GM23338 (cell line): ENCODE results near the gene FLT1. TPM values are rescaled to one million over a fixed set of nuclear protein-coding genes. Genes with fewer than 3 reads are reported as not detected.
A peak's percentile ranks its signal among the peaks of the same experiment; 100 is the strongest.

ENCODE experiments used
- ATAC-seq: fragments of 200-7000 bp; cut with Tn5 transposase; 3 replicates; pipeline ENCODE4 v1.9.1; 2020
- DNase-seq: peaks from one replicate; pipeline ENCODE4 v3.0.0-alpha.2; 2015; ENCODE audit warnings: low spot score
- H2AFZ ChIP-seq: fragments of 200-600 bp; sonication (generic); 2 replicates; pipeline ENCODE4 v1.8.0; 2016; ENCODE audit warnings: antibody characterized with exemption, mild to moderate bottlenecking, moderate library complexity
- H3F3A ChIP-seq: fragments of 200-600 bp; sonication (generic); replicated peaks from 2 replicates; pipeline ENCODE4 v1.8.0; 2017; ENCODE audit warnings: antibody characterized with exemption, mixed run types, low read depth
- H3K27ac ChIP-seq: fragments of 200-600 bp; sonication (generic); 2 replicates; pipeline ENCODE4 v1.6.1; 2016; ENCODE audit warnings: low read depth
- H3K27me3 ChIP-seq: fragments of 200-600 bp; sonication (generic); 2 replicates; pipeline ENCODE4 v1.8.0; 2016; ENCODE audit warnings: mild to moderate bottlenecking, mixed run types, moderate library complexity; ENCODE audit not compliant: insufficient read depth
- H3K36me3 ChIP-seq: fragments of 200-600 bp; sonication (generic); 2 replicates; pipeline ENCODE4 v1.8.0; 2016; ENCODE audit warnings: mild to moderate bottlenecking; ENCODE audit not compliant: insufficient read depth
- H3K4me1 ChIP-seq: fragments of 200-600 bp; sonication (generic); 2 replicates; pipeline ENCODE4 v1.8.0; 2016; ENCODE audit warnings: mild to moderate bottlenecking, moderate library complexity; ENCODE audit not compliant: insufficient read depth
- H3K4me2 ChIP-seq: fragments of 200-600 bp; sonication (generic); 2 replicates; pipeline ENCODE4 v1.7.1; 2017; ENCODE audit warnings: mixed run types
- H3K4me3 ChIP-seq: fragments of 200-600 bp; sonication (generic); 2 replicates; pipeline ENCODE4 v1.6.1; 2016; ENCODE audit warnings: mixed run types
- H3K79me2 ChIP-seq: fragments of 200-600 bp; sonication (generic); replicated peaks from 2 replicates; pipeline ENCODE4 v1.8.0; 2017; ENCODE audit warnings: mild to moderate bottlenecking; ENCODE audit not compliant: insufficient read depth
- H3K9me2 ChIP-seq: fragments of 200-600 bp; sonication (generic); 2 replicates; pipeline ENCODE4 v1.8.0; 2017; ENCODE audit not compliant: insufficient read depth
- H4K20me1 ChIP-seq: fragments of 200-600 bp; sonication (generic); replicated peaks from 2 replicates; pipeline ENCODE4 v1.8.0; 2017; ENCODE audit warnings: mild to moderate bottlenecking; ENCODE audit not compliant: insufficient read depth
- H3K27ac Mint-ChIP-seq: 2 replicates; pipeline ENCODE4 v1.8.0; 2020; ENCODE audit warnings: inconsistent platforms, mild to moderate bottlenecking, moderate library complexity, mixed read lengths
- H3K27me3 Mint-ChIP-seq: 3 replicates; pipeline ENCODE4 v1.8.0; 2022; ENCODE audit warnings: low read depth, mild to moderate bottlenecking, moderate library complexity, mixed read lengths, inconsistent platforms; ENCODE audit not compliant: insufficient read depth, poor library complexity
- H3K36me3 Mint-ChIP-seq: 3 replicates; pipeline ENCODE4 v1.8.0; 2021; ENCODE audit warnings: low read depth, mild to moderate bottlenecking, inconsistent platforms, moderate library complexity, mixed read lengths
- H3K4me1 Mint-ChIP-seq: 3 replicates; pipeline ENCODE4 v1.8.0; 2020; ENCODE audit warnings: mild to moderate bottlenecking, inconsistent platforms, mixed read lengths
- H3K4me3 Mint-ChIP-seq: 3 replicates; pipeline ENCODE4 v1.8.0; 2021; ENCODE audit warnings: moderate library complexity, mild to moderate bottlenecking, inconsistent platforms, mixed read lengths
- H3K9me3 Mint-ChIP-seq: 3 replicates; pipeline ENCODE4 v1.8.0; 2020; ENCODE audit warnings: moderate library complexity, mild to moderate bottlenecking, inconsistent platforms, mixed read lengths
- CREB1 ChIP-seq: fragments of 250-450 bp; sonication (Bioruptor Pico); IDR thresholded peaks from 2 replicates; pipeline ENCODE4 v1.5.0; 2020; ENCODE audit warnings: low read depth, mild to moderate bottlenecking, moderate library complexity
- EZH2 ChIP-seq: fragments of 200-600 bp; sonication (generic); IDR thresholded peaks from one replicate; pipeline ENCODE4 v1.8.0; 2017; ENCODE audit warnings: antibody characterized with exemption, mild to moderate bottlenecking, low read depth; ENCODE audit not compliant: unreplicated experiment
- EZH2phosphoT487 ChIP-seq: fragments of 200-600 bp; sonication (generic); IDR thresholded peaks from one replicate; pipeline ENCODE4 v1.8.1; 2018; ENCODE audit warnings: antibody characterized with exemption; ENCODE audit not compliant: unreplicated experiment
- JUNB ChIP-seq: IDR thresholded peaks from one replicate; pipeline ENCODE4 v1.6.1; 2016; ENCODE audit warnings: antibody characterized with exemption; ENCODE audit not compliant: unreplicated experiment
- NANOG ChIP-seq: IDR thresholded peaks from 2 replicates; pipeline ENCODE4 v1.6.1; 2016; ENCODE audit warnings: antibody characterized with exemption, borderline replicate concordance
- POLR2AphosphoS5 ChIP-seq: IDR thresholded peaks from 2 replicates; pipeline ENCODE4 v1.6.1; 2016; ENCODE audit warnings: antibody characterized with exemption, low read depth
- STAT1 ChIP-seq: IDR thresholded peaks from one replicate; pipeline ENCODE4 v1.6.1; 2016; ENCODE audit warnings: antibody characterized with exemption; ENCODE audit not compliant: unreplicated experiment
- ZNF114 ChIP-seq: fragments of 250-450 bp; sonication (Bioruptor Pico); IDR thresholded peaks from 2 replicates; pipeline ENCODE4 v1.5.0; 2020; ENCODE audit warnings: mild to moderate bottlenecking, moderate library complexity
- ZNF331 ChIP-seq: fragments of 250-450 bp; sonication (Bioruptor Pico); IDR thresholded peaks from 2 replicates; pipeline ENCODE4 v1.5.0; 2020; ENCODE audit warnings: low read depth, mild to moderate bottlenecking, moderate library complexity
- polyA plus RNA-seq: library from polyadenylated mRNA; unstranded; fragments of >200 nt; fragmentation: Nextera tagmentation; extraction: Ambion mirVana; gene quantifications from 2 replicates; pipeline ENCODE4 v1.2.1, GENCODE V29; 2016
- total RNA-seq: library from RNA; depleted of rRNA; stranded (reverse); fragments of >200 nt; shearing (Covaris generic); gene quantifications from 2 replicates; pipeline ENCODE4 v1.2.3, GENCODE V29; 2014
- TF ChIP-seq, protein P1 (sequence below): IDR thresholded peaks from one replicate; pipeline ENCODE4 v1.6.1; 2018; ENCODE audit warnings: antibody characterized with exemption; ENCODE audit not compliant: unreplicated experiment
- TF ChIP-seq, protein P2 (sequence below): fragments of 250-450 bp; sonication (Bioruptor Pico); IDR thresholded peaks from 2 replicates; pipeline ENCODE4 v1.5.0; 2020; ENCODE audit warnings: mild to moderate bottlenecking, moderate library complexity
- TF ChIP-seq, protein P3 (sequence below): IDR thresholded peaks from 2 replicates; pipeline ENCODE4 v1.6.1; 2016; ENCODE audit warnings: antibody characterized with exemption
- TF ChIP-seq, protein P4 (sequence below), 2 experiments: fragments of 200-600 bp in 1 of 2; sonication (generic) in 1 of 2; conservative IDR thresholded peaks; 2 replicates each; pipeline versions ENCODE4 v1.5.1 to v1.6.1; 2016 to 2017; ENCODE audit warnings: antibody characterized with exemption in 2 of 2, low read depth in 2 of 2, mild to moderate bottlenecking in 2 of 2, moderate library complexity in 1 of 2

FLT1 gene
- total and polyA plus RNA-seq, 2 experiments from 2014 or later: 26.8 to 116 TPM

DNA sequence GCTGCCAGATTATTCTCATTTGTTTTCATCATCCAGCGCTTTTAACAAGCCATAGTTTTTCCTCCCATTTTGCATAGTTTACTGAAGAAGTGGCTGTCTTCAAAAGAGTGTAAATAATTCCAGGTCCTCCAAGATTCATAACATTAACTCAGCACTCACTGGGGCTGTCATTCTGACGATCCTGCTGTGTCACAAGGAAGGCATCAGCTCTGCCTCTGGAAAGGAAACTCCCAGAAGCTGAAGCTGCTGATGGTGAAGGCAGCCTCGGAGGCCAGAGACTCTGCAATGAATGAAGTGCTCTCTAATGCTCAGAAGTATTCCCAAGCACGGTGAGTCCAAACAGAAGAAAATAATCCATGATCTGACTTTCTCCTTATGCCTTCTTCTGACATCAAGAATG is 60.0 kb downstream of the FLT1 start:
- peak overlapping the region; percentile 98; the same call in 1 of the 2 replicates for H3K27ac ChIP-seq
- H3K4me2 ChIP-seq: no peak overlapping the region
- no peaks in the 10 kb centered on the region for H3K36me3 ChIP-seq
- no peak overlapping the region for H2AFZ ChIP-seq
- no peak for ATAC-seq
- no peak for TF ChIP-seq ZNF331 (CRISPR knock-in tag)
- TF ChIP-seq, protein P1, sequence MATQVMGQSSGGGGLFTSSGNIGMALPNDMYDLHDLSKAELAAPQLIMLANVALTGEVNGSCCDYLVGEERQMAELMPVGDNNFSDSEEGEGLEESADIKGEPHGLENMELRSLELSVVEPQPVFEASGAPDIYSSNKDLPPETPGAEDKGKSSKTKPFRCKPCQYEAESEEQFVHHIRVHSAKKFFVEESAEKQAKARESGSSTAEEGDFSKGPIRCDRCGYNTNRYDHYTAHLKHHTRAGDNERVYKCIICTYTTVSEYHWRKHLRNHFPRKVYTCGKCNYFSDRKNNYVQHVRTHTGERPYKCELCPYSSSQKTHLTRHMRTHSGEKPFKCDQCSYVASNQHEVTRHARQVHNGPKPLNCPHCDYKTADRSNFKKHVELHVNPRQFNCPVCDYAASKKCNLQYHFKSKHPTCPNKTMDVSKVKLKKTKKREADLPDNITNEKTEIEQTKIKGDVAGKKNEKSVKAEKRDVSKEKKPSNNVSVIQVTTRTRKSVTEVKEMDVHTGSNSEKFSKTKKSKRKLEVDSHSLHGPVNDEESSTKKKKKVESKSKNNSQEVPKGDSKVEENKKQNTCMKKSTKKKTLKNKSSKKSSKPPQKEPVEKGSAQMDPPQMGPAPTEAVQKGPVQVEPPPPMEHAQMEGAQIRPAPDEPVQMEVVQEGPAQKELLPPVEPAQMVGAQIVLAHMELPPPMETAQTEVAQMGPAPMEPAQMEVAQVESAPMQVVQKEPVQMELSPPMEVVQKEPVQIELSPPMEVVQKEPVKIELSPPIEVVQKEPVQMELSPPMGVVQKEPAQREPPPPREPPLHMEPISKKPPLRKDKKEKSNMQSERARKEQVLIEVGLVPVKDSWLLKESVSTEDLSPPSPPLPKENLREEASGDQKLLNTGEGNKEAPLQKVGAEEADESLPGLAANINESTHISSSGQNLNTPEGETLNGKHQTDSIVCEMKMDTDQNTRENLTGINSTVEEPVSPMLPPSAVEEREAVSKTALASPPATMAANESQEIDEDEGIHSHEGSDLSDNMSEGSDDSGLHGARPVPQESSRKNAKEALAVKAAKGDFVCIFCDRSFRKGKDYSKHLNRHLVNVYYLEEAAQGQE: no peak
- no peak for TF ChIP-seq EZH2
- TF ChIP-seq ZNF114: no peak
- TF ChIP-seq EZH2phosphoT487: no peak
- no peak for TF ChIP-seq STAT1
- TF ChIP-seq, protein P2, sequence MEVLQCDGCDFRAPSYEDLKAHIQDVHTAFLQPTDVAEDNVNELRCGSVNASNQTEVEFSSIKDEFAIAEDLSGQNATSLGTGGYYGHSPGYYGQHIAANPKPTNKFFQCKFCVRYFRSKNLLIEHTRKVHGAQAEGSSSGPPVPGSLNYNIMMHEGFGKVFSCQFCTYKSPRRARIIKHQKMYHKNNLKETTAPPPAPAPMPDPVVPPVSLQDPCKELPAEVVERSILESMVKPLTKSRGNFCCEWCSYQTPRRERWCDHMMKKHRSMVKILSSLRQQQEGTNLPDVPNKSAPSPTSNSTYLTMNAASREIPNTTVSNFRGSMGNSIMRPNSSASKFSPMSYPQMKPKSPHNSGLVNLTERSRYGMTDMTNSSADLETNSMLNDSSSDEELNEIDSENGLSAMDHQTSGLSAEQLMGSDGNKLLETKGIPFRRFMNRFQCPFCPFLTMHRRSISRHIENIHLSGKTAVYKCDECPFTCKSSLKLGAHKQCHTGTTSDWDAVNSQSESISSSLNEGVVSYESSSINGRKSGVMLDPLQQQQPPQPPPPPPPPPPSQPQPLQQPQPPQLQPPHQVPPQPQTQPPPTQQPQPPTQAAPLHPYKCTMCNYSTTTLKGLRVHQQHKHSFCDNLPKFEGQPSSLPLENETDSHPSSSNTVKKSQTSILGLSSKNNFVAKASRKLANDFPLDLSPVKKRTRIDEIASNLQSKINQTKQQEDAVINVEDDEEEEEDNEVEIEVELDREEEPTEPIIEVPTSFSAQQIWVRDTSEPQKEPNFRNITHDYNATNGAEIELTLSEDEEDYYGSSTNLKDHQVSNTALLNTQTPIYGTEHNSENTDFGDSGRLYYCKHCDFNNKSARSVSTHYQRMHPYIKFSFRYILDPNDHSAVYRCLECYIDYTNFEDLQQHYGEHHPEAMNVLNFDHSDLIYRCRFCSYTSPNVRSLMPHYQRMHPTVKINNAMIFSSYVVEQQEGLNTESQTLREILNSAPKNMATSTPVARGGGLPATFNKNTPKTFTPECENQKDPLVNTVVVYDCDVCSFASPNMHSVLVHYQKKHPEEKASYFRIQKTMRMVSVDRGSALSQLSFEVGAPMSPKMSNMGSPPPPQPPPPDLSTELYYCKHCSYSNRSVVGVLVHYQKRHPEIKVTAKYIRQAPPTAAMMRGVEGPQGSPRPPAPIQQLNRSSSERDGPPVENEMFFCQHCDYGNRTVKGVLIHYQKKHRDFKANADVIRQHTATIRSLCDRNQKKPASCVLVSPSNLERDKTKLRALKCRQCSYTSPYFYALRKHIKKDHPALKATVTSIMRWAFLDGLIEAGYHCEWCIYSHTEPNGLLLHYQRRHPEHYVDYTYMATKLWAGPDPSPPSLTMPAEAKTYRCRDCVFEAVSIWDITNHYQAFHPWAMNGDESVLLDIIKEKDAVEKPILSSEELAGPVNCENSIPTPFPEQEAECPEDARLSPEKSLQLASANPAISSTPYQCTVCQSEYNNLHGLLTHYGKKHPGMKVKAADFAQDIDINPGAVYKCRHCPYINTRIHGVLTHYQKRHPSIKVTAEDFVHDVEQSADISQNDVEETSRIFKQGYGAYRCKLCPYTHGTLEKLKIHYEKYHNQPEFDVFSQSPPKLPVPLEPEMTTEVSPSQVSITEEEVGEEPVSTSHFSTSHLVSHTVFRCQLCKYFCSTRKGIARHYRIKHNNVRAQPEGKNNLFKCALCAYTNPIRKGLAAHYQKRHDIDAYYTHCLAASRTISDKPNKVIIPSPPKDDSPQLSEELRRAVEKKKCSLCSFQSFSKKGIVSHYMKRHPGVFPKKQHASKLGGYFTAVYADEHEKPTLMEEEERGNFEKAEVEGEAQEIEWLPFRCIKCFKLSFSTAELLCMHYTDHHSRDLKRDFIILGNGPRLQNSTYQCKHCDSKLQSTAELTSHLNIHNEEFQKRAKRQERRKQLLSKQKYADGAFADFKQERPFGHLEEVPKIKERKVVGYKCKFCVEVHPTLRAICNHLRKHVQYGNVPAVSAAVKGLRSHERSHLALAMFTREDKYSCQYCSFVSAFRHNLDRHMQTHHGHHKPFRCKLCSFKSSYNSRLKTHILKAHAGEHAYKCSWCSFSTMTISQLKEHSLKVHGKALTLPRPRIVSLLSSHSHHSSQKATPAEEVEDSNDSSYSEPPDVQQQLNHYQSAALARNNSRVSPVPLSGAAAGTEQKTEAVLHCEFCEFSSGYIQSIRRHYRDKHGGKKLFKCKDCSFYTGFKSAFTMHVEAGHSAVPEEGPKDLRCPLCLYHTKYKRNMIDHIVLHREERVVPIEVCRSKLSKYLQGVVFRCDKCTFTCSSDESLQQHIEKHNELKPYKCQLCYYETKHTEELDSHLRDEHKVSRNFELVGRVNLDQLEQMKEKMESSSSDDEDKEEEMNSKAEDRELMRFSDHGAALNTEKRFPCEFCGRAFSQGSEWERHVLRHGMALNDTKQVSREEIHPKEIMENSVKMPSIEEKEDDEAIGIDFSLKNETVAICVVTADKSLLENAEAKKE (CRISPR knock-in tag): no peak
- TF ChIP-seq, protein P3, sequence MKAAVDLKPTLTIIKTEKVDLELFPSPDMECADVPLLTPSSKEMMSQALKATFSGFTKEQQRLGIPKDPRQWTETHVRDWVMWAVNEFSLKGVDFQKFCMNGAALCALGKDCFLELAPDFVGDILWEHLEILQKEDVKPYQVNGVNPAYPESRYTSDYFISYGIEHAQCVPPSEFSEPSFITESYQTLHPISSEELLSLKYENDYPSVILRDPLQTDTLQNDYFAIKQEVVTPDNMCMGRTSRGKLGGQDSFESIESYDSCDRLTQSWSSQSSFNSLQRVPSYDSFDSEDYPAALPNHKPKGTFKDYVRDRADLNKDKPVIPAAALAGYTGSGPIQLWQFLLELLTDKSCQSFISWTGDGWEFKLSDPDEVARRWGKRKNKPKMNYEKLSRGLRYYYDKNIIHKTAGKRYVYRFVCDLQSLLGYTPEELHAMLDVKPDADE: no peak
- TF ChIP-seq CREB1 (CRISPR knock-in tag): no peak
- TF ChIP-seq JUNB: no peak
- TF ChIP-seq NANOG: no peak
- TF ChIP-seq POLR2AphosphoS5: no peak
- TF ChIP-seq, protein P4, sequence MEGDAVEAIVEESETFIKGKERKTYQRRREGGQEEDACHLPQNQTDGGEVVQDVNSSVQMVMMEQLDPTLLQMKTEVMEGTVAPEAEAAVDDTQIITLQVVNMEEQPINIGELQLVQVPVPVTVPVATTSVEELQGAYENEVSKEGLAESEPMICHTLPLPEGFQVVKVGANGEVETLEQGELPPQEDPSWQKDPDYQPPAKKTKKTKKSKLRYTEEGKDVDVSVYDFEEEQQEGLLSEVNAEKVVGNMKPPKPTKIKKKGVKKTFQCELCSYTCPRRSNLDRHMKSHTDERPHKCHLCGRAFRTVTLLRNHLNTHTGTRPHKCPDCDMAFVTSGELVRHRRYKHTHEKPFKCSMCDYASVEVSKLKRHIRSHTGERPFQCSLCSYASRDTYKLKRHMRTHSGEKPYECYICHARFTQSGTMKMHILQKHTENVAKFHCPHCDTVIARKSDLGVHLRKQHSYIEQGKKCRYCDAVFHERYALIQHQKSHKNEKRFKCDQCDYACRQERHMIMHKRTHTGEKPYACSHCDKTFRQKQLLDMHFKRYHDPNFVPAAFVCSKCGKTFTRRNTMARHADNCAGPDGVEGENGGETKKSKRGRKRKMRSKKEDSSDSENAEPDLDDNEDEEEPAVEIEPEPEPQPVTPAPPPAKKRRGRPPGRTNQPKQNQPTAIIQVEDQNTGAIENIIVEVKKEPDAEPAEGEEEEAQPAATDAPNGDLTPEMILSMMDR (conservative IDR thresholded peaks at IDR 0.05; ENCODE audit: low read depth in 2 of 2): no peak
- H3K9me2 ChIP-seq: no peaks in the 10 kb centered on the region
- no peaks in the 10 kb centered on the region for H4K20me1 ChIP-seq
- DNase-seq: no peak
- H3K4me1 Mint-ChIP-seq: peaks cover 93% of the 10 kb centered on the region
- no peaks in the 10 kb centered on the region for H3K27me3 ChIP-seq
- H3F3A ChIP-seq: peaks cover 7% of the 10 kb centered on the region; the same call in 1 of the 2 replicates
- H3K4me1 ChIP-seq: peaks cover 76% of the 10 kb centered on the region
- H3K9me3 Mint-ChIP-seq: no peaks in the 10 kb centered on the region
- H3K4me3 ChIP-seq: no peak overlapping the region
- H3K27ac Mint-ChIP-seq: peak overlapping the region; percentile 91
- H3K36me3 Mint-ChIP-seq: peaks cover 71% of the 10 kb centered on the region
- no peak overlapping the region for H3K4me3 Mint-ChIP-seq
- H3K27me3 Mint-ChIP-seq: no peaks in the 10 kb centered on the region
- peaks cover 7% of the 10 kb centered on the region; the same call in 1 of the 2 replicates for H3K79me2 ChIP-seq
